PFSK-1 (cell line): ENCODE results near the gene KRTAP4-12.
A peak's percentile ranks its signal among the peaks of the same experiment; 100 is the strongest.

ENCODE experiments used
- FOXP2 ChIP-seq: optimal IDR thresholded peaks from 2 replicates; pipeline ENCODE3; 2011; ENCODE audit warnings: borderline replicate concordance, control low read depth, inconsistent platforms; ENCODE audit not compliant: insufficient read depth; ENCODE audit errors: extremely low read length, extremely low read depth
- POLR2AphosphoS5 ChIP-seq: IDR thresholded peaks from 2 replicates; pipeline ENCODE4 v1.6.1; 2012; ENCODE audit warnings: low read depth, mild to moderate bottlenecking, control low read depth, low read length, moderate library complexity
- REST ChIP-seq, 2 experiments: IDR thresholded peaks; 2 replicates each; pipeline versions ENCODE4 v1.6.1 to v1.8.0; 2011 to 2012; ENCODE audit warnings: low read depth in 2 of 2, low read length in 2 of 2, control low read depth in 1 of 2, inconsistent platforms in 1 of 2, mild to moderate bottlenecking in 1 of 2, moderate library complexity in 1 of 2; ENCODE audit not compliant: insufficient read depth in 1 of 2
- SIN3A ChIP-seq: IDR thresholded peaks from 2 replicates; pipeline ENCODE4 v1.6.1; 2012; ENCODE audit warnings: mild to moderate bottlenecking, low read length, moderate library complexity, borderline replicate concordance; ENCODE audit not compliant: insufficient read depth
- TAF1 ChIP-seq: IDR thresholded peaks from 2 replicates; pipeline ENCODE4 v1.6.1; 2012; ENCODE audit warnings: low read length, control low read depth, borderline replicate concordance; ENCODE audit not compliant: insufficient read depth

The KRTAP4-12 gene

DNA sequence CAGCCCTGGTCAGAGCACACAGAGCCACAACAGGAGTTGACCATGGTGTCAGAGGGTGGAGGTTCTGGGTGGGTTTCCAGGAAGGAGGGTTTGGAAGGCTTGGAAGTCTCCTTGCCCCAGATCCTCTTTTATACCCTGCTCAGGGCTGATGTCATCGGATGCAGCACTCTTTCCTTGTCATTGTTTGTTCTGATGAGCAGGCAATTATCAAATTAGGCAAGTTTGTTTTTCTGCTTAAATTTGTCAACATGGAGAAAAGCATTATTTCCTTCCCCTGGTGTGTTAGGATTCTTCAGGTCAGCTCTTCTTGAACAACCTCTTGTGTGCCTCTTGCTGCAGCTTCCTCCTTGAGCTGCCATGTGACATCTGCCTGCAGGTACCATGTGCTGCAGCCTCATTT is 36.7 kb upstream of the KRTAP4-12 start, which contains the start of gene KRTAP4-4:
Gene KRTAP4-4 (minus strand): TSS at position 101 of the 400 bp plus-strand sequence. CDS start 57 bp downstream, at position 44.
- TF ChIP-seq POLR2AphosphoS5 (no peak), FOXP2 (no peak), TAF1 (no peak), SIN3A (no peak), REST (IDR thresholded peaks at IDR 0.05; ENCODE audit: insufficient read depth in 1 of 2, low read depth in 2 of 2, low read length in 2 of 2) (no peak)

DNA sequence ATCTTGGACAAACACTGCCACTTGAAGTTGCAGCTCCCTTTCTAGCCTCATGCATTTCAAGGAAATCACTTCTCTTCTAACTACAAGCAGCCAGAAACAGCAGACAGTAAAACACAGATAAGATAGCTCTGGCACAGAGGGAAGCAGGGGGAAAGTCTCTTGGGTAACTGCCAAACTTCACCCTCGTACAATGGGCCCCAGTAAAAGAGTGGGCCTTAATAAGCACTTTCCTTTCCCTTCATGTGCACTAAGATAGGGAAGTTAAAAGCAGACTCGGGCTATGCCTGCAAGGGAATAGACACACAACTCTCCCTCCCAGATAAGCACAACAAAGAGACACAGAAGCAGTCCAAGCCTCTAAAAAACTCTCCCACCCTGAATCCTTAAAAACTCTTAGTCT is 29.9 kb upstream of the KRTAP4-12 start:
- TF ChIP-seq FOXP2 (no peak), TAF1 (no peak), REST (IDR thresholded peaks at IDR 0.05; ENCODE audit: insufficient read depth in 1 of 2, low read depth in 2 of 2, low read length in 2 of 2) (no peak), SIN3A (no peak), POLR2AphosphoS5 (no peak)

- TF ChIP-seq FOXP2 (no peak), REST (IDR thresholded peaks at IDR 0.05; ENCODE audit: insufficient read depth in 1 of 2, low read depth in 2 of 2, low read length in 2 of 2) (no peak), TAF1 (no peak), SIN3A (no peak), POLR2AphosphoS5 (no peak)
These were observed 27.5 kb upstream of the KRTAP4-12 start for GRCh38 chr17:41151525-41151924.

DNA sequence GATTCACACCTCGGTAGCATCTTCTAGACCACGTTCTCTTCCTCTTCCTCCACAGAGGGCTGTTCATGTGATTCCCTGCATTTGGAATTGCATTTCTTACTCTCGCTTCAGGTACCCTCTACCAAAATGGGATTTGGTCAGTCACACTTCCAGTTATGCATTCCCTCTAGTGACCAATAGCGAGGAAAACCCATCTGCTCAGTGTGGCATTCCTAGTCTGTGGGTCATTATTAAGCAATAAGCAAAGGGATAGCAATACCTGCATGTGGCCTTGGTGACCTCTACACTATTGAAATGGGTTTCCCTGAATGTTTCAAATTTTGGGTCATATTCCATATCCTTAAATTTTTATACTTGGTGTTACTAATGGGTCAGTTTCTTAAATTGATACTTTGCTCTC is 26.0 kb upstream of the KRTAP4-12 start:
- TF ChIP-seq TAF1 (no peak), POLR2AphosphoS5 (no peak), SIN3A (no peak), FOXP2 (no peak), REST (IDR thresholded peaks at IDR 0.05; ENCODE audit: insufficient read depth in 1 of 2, low read depth in 2 of 2, low read length in 2 of 2) (no peak)

DNA sequence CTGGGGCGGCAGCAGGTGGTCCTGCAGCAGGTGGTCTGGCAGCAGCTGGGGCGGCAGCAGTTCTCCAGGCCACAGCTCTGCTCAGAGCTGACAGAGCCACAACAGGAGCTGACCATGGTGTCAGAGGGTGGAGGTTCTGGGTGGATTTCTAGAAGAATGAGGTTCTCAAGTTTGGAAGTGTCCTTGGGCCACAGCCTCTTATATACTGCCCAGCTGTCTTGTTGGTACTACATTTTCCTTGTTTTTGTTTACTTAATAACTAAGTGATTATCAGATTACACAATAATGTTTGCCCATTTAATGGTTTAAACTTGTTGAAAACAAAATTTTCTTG is 25.6 kb upstream of the KRTAP4-12 start, which contains the start of gene KRTAP4-5:
Gene KRTAP4-5 (minus strand): TSS at position 174 of the 334 bp plus-strand sequence. CDS start 58 bp downstream, at position 116.
- TF ChIP-seq FOXP2: no peak
- 0 out of 4 replicates have a peak, but pooled peaks of 1 of the 2 experiments have one; percentile 23 for TF ChIP-seq REST (IDR thresholded peaks at IDR 0.05; ENCODE audit: insufficient read depth in 1 of 2, low read depth in 2 of 2, low read length in 2 of 2)
- TF ChIP-seq SIN3A: no peak
- TF ChIP-seq POLR2AphosphoS5: no peak
